ENCODE results near the gene ZSWIM6.

GRCh38 chr5:61482980-61483379 lies 150.9 kb downstream of the ZSWIM6 start:
- TF ChIP-seq POLR2AphosphoS5 (IDR thresholded peaks at IDR 0.05; ENCODE audit: borderline replicate concordance, low read depth, low read length), result no peak
- no peak for TF ChIP-seq EZH2 (IDR thresholded peaks at IDR 0.05)

All from SK-N-MC (cell line).